Measurements from ENCODE around the gene MPST. TPM values are rescaled to one million over a fixed set of nuclear protein-coding genes. Genes with fewer than 3 reads are reported as not detected.

Gene MPST
- total RNA-seq, 2 donors from 2014 or later = 102 to 116 TPM

GRCh38 chr22:37021710-37022482, 2.4 kb downstream of the MPST start:
- Histone ChIP-seq H3K4me1 (peaks cover 0 to 76% of the 10 kb centered on the region in 2 donors), H3K36me3 (peaks cover 16% of the 10 kb centered on the region), H3K4me3 (no peak overlapping the region), H3K9me3 (no peaks in the 10 kb centered on the region), H3K27me3 (no peaks in the 10 kb centered on the region), H3K27ac (peak overlapping the region; percentile 56 to 63)
- no peak for DNase-seq (ENCODE audit: low spot score)
- TF ChIP-seq, protein P1, sequence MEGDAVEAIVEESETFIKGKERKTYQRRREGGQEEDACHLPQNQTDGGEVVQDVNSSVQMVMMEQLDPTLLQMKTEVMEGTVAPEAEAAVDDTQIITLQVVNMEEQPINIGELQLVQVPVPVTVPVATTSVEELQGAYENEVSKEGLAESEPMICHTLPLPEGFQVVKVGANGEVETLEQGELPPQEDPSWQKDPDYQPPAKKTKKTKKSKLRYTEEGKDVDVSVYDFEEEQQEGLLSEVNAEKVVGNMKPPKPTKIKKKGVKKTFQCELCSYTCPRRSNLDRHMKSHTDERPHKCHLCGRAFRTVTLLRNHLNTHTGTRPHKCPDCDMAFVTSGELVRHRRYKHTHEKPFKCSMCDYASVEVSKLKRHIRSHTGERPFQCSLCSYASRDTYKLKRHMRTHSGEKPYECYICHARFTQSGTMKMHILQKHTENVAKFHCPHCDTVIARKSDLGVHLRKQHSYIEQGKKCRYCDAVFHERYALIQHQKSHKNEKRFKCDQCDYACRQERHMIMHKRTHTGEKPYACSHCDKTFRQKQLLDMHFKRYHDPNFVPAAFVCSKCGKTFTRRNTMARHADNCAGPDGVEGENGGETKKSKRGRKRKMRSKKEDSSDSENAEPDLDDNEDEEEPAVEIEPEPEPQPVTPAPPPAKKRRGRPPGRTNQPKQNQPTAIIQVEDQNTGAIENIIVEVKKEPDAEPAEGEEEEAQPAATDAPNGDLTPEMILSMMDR (IDR thresholded peaks at IDR 0.05) = peak; percentile 66 to 77

DNA sequence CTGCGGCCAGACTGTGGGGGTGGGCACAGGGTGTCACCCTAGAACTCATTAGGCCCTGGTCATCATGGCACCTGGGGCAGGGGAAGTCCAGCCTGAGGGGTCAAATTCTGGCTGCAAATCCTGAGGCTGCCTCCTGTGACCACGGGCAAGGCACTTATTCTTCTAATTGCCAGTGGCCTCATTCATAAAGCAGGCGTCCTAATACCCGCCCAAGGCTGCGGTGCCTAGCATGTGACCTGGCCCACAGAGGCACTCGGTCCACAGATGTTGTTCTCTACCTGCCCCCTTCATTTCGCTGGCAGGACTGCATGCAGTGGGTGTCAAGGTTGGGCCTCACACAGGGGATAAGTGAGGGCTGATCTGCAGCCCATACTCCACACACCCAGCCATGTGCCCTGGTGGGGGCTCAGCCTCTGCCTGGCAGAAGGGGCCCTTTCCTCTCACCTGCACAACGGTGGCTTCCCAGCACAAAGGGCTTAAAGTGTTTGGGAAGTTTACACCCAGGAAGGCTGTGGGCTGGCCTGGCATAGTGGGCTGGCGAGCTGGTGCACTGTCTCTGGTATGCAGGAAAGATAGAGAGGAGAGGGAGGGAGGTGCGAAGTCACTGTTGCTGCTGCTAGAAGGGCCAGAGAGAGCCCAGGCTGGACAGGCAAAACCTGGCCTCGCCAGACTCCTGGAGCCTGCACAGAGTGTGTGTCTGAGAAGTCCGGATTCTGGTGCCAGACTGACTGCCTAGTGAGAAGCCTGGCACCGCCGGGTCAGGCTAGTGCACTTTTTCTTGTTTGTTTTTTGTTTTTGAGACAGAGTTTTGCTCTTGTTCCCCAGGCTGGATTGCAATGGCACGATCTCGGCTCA, 3.2 kb downstream of the MPST start:
- Histone ChIP-seq H3K36me3 (peaks cover 24% of the 10 kb centered on the region), H3K4me3 (no peak overlapping the region), H3K9me3 (no peaks in the 10 kb centered on the region), H3K27ac (peak overlapping the region; percentile 56 to 63), H3K4me1 (peaks cover 0 to 71% of the 10 kb centered on the region in 2 donors), H3K27me3 (no peaks in the 10 kb centered on the region)
- TF ChIP-seq, protein P1 (IDR thresholded peaks at IDR 0.05) = no peak
- DNase-seq (ENCODE audit: low spot score) = no peak

DNA sequence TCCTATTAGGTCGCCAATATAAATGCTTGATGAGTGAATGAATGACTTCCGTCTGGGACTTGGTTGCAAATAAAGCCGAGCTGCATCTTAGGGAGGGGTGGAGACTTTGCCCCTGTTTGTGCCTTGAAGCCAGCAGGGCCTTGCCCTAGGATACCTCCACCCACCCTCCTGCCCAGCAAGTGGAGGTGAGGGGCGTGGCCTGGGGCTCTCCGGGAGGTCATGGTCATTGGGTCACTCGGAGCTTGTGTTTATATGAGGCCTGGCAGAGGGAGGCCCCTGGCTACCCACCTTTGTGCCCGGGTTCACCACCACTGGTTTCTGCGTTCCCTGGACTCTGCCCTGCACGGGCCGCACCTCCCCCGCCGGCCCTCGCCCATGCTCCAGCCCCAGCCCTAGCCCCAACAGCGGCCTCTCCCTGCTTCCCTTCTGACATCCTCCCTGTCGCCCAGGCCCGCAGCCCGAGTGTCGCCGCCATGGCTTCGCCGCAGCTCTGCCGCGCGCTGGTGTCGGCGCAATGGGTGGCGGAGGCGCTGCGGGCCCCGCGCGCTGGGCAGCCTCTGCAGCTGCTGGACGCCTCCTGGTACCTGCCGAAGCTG, 4.3 kb downstream of the MPST start:
- Histone ChIP-seq H3K27me3 (no peaks in the 10 kb centered on the region), H3K9me3 (no peaks in the 10 kb centered on the region), H3K4me1 (peaks cover 0 to 60% of the 10 kb centered on the region in 2 donors), H3K27ac (no peak overlapping the region), H3K4me3 (no peak overlapping the region), H3K36me3 (peaks cover 29% of the 10 kb centered on the region)
- no peak for DNase-seq (ENCODE audit: low spot score)
- TF ChIP-seq, protein P1 (IDR thresholded peaks at IDR 0.05) = no peak

DNA sequence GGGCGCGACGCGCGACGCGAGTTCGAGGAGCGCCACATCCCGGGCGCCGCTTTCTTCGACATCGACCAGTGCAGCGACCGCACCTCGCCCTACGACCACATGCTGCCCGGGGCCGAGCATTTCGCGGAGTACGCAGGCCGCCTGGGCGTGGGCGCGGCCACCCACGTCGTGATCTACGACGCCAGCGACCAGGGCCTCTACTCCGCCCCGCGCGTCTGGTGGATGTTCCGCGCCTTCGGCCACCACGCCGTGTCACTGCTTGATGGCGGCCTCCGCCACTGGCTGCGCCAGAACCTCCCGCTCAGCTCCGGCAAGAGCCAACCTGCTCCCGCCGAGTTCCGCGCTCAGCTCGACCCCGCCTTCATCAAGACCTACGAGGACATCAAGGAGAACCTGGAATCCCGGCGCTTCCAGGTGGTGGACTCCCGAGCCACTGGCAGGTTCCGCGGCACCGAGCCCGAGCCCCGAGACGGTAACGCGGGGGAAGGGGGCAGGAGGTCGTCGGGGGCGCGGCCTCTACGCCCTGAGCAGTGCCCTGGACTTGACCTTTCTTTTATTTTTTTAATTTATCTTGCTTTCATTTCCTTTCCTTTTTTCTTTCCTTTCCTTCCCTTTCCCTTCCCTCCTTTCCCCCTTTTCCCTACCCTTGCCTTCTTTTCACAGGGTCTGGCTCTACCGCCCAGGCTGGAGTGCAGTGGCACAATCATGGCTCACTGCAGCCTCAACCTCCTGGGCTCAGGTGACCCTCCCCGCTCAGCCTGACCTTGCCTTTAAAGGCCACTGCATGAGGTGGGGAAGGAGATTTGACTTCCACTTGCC, 5.0 kb downstream of the MPST start:
- Histone ChIP-seq H3K4me3 (no peak overlapping the region), H3K9me3 (no peaks in the 10 kb centered on the region), H3K27me3 (no peaks in the 10 kb centered on the region), H3K36me3 (peaks cover 34% of the 10 kb centered on the region), H3K4me1 (peaks cover 0 to 60% of the 10 kb centered on the region in 2 donors), H3K27ac (no peak overlapping the region)
- TF ChIP-seq, protein P1 (IDR thresholded peaks at IDR 0.05) = no peak
- DNase-seq (ENCODE audit: low spot score) = no peak

GRCh38 chr22:37025500-37026070, 6.0 kb downstream of the MPST start:
- H3K36me3 ChIP-seq = peaks cover 42% of the 10 kb centered on the region
- no peaks in the 10 kb centered on the region for H3K27me3 ChIP-seq
- H3K4me1 ChIP-seq = peaks cover 0 to 54% of the 10 kb centered on the region in 2 donors
- no peak for DNase-seq (ENCODE audit: low spot score)
- TF ChIP-seq, protein P1 (IDR thresholded peaks at IDR 0.05) = no peak
- no peak overlapping the region for H3K4me3 ChIP-seq
- H3K9me3 ChIP-seq = no peaks in the 10 kb centered on the region
- no peak overlapping the region for H3K27ac ChIP-seq
